Stimulated activated CD8-positive, alpha-beta memory T cell treated with anti-CD3 and anti-CD28 coated beads, Interleukin-7, amount 100 ng/mL, for 48 hours (primary cell): ENCODE measurements around the gene NTSR1.

Experiments used
- DNase-seq, 2 donors: peaks; one replicate each; pipeline ENCODE4 v3.0.0-alpha.2; 2020; ENCODE audit warnings: low read depth in 1 of 2; ENCODE audit errors: extremely low read depth in 1 of 2

NTSR1 gene

GRCh38 chr20:62706857-62707256 lies 1.8 kb upstream of the NTSR1 start:
- DNase-seq, result no peak

- DNase-seq, result no peak
Measured at GRCh38 chr20:62707276-62707920, 1.2 kb upstream of the NTSR1 start.

GRCh38 chr20:62707921-62708521 lies 615 bp upstream of the NTSR1 start:
- no peak for DNase-seq

DNA sequence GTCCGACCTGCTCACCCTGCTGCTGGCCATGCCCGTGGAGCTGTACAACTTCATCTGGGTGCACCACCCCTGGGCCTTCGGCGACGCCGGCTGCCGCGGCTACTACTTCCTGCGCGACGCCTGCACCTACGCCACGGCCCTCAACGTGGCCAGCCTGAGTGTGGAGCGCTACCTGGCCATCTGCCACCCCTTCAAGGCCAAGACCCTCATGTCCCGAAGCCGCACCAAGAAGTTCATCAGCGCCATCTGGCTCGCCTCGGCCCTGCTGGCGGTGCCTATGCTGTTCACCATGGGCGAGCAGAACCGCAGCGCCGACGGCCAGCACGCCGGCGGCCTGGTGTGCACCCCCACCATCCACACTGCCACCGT lies 885 bp downstream of the NTSR1 start:
- no peak for DNase-seq

DNA sequence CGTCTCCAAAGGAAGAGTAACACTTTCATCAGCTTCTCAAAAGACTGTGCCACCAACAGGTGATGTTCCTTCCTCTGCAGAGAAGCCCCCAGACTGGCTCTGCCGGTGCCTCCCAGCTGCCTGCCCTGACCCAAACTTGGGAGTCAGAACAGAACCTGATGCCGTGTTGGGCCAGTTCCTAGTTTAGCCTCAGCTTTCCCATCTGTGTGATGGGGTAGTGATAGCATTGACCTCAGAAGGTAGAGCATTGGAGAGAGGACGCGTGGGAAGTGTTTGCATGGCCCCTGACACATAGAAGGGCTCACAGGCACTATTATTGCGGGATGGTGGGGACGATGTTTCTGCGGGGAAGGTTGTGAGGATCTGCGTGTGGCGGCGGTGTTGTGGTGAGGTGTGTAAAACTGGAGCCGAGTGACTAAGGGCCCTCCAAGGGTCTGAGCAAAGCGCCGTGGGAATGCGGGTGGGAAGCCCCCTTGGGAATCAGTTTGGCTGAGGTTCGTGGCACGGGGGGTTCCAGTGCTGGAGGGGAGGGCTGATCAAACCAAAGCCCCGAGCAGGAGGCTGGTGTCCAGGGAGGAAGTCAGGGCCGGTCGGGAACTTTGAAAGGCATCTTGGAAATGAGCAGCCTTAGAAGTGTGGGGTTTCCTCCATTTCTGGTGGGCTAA lies 1.7 kb downstream of the NTSR1 start:
- no peak for DNase-seq

- DNase-seq, result no peak
Measured at GRCh38 chr20:62710886-62711702, 2.5 kb downstream of the NTSR1 start.

DNA sequence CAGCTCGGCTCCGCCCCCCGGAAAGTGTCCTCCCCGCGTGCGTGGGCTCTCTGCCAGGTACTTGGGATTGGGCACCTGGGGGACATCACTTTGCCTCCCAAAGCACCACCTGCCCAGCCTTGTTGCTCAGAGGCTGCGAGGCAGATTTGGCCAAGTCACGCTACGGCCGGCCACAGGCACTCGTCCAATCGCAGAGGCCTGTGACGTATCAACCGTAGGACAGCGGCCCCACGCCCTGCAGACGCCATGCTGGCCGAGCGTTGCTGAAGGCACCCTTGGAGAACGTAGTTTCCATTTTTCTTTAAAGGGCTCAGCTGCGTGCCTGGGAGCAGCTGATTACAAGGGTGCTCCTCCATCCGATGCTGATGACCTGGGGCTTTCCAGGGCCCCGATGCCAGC lies 3.1 kb downstream of the NTSR1 start:
- DNase-seq, result no peak

DNA sequence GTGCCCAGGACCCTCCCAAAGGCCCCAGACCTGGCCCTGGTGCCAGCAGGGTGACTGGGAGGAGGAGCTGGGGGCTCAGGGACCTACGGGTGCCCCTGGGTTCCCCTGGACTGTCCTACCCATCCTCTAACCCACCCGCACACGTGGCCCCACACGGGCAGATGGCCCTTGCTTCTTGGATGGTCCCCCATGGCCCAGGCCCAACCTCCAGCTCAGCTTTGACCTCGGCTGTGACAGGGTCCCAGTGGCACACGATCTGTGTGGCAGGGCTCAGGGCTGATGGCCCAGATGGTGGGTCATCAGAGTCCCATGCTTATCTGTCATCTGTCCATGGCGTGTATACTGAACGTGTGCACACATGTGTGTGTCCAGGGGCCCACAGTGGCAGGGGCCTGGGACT lies 4.0 kb downstream of the NTSR1 start:
- DNase-seq, result no peak

DNA sequence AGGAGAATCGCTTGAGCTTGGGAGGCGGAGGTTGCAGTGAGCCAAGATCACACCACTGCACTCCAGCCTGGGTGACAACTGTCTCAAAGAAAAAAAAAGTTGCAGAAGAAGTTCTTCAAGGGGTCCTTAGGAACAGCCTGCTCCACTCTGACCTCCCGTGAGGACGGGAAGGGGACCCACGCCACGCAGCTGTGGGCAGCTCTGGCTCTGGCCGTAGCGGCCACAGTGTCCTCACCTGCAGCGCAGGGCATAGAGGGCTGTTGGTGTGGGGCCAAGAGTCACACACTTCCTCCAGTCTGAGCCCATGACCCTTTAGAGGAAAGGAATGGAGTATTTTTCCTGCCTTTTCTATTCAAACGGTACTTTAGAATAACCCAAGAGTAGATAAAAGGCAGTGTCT lies 5.4 kb downstream of the NTSR1 start:
- no peak for DNase-seq

GRCh38 chr20:62714799-62715198 lies 6.2 kb downstream of the NTSR1 start:
- no peak for DNase-seq

DNA sequence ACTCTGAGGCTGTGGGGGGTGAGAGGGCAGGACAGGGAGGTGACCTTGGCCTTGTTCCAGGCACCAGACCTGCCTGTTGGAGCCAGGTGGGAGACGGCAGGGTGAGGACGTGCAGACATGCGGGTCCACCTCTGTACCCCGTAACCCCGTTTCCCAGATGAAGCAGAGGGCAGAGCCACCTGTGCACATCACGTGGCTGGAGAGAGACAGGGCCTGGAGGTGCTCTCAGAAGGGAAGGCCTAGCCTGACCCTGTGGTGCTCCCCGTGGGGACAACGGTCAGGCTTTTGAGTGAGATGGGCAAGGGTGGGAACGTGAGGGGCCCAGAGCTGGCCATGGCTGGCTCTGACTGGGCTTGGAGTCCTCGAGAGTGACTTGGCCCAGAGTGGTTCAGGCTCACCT lies 6.6 kb downstream of the NTSR1 start:
- no peak for DNase-seq

- no peak for DNase-seq
Measured at GRCh38 chr20:62716198-62716940, 7.7 kb downstream of the NTSR1 start.

GRCh38 chr20:62716941-62717310 lies 8.3 kb downstream of the NTSR1 start:
- no peak for DNase-seq

GRCh38 chr20:62717933-62718332 lies 9.3 kb downstream of the NTSR1 start:
- no peak for DNase-seq

- no peak for DNase-seq
Measured at GRCh38 chr20:62718546-62718945, 9.9 kb downstream of the NTSR1 start.

DNA sequence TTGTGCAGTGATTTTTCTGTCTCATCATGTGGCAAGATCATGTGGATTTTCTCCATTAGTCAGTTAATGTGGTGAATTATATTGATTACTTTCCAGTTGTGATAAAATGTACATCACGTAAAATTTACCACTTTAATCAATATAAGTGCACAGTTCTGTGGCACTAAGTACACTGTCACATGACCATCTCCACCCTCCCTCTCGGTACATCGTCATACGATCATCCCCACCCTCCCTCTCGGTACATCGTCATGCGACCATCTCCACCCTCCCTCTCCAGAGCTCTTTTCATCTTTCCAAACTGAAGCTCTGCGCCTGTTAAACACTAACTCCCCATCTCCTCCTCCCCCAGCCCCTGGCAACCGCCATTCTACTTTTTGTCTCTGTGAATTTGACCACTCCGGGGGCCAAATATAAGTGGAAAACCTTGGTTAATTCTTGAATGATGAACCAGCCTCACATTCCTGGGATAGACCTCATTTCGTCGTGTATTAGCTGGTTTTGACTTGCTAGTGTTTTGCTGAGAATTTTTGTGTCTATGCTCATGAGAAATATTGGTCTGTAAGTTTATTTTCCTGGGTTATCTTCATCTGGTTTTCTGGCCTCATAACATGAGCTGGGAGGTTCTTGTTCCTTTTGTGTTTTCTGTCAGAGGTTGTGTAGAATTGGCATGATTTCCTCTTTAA lies 10.8 kb downstream of the NTSR1 start:
- DNase-seq, result no peak

DNA sequence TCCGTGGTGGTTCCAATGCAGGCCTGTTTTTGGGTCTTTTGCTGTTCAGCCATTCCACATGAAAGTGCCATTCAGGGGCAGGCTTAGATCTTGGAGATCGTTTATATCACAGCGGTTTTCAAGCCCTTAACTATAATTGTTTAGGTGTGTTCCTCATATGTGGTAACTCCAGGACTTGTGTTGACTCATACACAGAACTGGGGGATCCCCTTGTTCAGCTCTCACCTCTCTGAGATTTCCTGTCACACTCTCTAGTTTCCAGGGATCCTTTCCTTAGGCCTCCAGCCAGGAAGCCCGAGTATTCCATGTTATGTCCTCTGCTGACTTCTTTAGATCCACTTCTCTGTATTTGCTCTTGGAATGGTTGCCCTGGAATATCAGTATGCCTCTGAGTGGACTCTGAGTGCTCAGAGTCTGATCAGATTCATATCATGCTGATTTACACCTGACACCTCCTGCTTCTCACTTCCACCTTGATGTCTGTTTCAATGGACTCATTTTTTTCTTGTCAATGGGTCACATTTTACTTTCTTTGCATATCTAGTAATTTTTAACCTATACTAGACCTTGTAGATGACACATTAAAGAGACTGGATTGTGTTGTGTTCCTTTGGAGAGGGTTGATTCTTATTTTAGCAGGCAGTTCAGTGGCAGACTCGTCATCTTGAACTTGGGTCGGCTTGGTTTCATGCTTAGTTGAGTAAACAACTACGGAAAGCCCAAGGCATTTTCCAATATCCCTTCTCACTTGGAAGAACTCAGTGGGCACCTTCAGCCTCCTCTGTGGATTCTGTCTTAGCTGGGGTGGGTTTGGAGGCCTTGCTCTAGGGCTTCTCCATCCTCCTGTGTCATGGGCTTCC lies 13.1 kb downstream of the NTSR1 start:
- no peak for DNase-seq

GRCh38 chr20:62722627-62723026 lies 14.0 kb downstream of the NTSR1 start:
- DNase-seq, result no peak

DNA sequence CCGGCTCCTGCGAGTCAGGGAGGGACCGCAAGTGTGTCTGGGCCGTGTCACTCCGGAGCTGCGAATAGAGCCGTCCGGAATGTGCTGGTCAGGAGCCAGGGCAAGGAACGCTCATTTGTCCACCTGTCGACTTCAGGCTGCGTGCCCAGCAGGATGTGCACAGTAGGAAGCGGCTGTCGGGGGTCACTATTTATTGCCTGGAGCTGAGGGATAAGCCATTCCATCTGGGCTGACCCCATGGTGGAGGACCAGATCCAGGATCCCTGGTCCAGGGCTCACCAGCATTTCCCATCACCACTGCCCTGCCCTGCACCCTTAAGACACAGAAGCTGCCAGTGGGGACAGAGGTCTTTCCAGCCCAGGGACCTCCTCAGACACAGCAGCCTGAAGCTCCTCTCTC lies 14.7 kb downstream of the NTSR1 start:
- DNase-seq, result no peak
